ENCODE results near the gene ALG9. TPM values are rescaled to one million over a fixed set of nuclear protein-coding genes. Genes with fewer than 3 reads are reported as not detected.

Gene ALG9
- polyA plus RNA-seq, 2 of the 4 experiments (the other 2 are of a cell fraction): 15.3 to 33.3 TPM

DNA sequence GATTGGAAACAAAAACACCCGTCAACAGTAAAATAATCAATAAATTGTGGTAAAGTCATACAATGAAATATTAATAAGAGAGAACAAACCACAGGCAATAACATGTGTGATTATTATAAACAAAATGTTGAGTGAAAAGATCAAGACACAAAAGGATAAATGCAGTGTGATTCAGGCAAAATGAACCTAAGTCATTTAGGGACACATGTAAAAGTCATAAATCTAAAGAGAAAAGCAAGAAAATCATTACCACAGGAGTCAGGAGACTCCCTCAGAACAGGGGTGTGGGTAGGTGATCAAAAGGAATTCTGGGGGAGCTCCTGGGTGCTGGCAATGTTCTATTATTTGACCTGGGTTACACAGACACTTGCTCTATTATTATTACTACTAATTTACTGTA is 57.3 kb downstream of the ALG9 start (continued):
- no peak for TF ChIP-seq HES2 (IDR thresholded peaks at IDR 0.05)
- no peak for TF ChIP-seq GATA3 (IDR thresholded peaks at IDR 0.05; ENCODE audit: borderline replicate concordance)
- no peak for TF ChIP-seq POLR2AphosphoS2 (conservative IDR thresholded peaks at IDR 0.05; ENCODE audit: low read length)

DNA sequence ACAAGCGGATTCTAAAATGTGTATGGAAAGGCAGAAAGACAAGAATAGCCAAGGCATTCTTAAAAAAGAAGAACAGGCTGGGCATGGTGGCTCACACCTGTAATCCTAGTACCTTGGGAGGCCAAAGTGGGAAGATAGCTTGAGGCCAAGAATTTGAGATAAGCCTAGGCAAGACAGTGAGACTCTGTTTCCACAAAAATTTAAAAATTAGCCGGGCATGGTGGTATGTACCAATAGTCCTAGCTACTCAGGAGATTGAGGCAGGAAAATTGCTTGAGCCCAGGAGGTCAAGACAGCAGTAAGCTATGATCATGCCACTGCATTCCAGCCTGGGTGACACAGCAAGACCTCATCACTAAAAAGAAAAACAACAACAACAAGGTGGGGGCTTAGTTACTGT is 59.2 kb downstream of the ALG9 start:
- CTCF ChIA-PET: no interaction called here
- H3K4me2 ChIP-seq: no peak overlapping the region
- H3K4me3 ChIP-seq: no peak overlapping the region
- no peak for FAIRE-seq
- no peak overlapping the region for H3K27ac ChIP-seq
- H3K4me1 ChIP-seq: no peaks in the 10 kb centered on the region
- no peak for ATAC-seq
- POLR2A ChIA-PET: no interaction called here
- WGBS (ENCODE audit: missing lambda C conversion rate): 93% methylated on average over 2 of the region's 2 CpGs
- TF ChIP-seq ATOH8 (CRISPR knock-in tag; IDR thresholded peaks at IDR 0.05; ENCODE audit: low read depth) (no peak), JUNB (IDR thresholded peaks at IDR 0.05) (no peak), SREBF2 (IDR thresholded peaks at IDR 0.05) (no peak), ZFP36 (IDR thresholded peaks at IDR 0.05; ENCODE audit: borderline replicate concordance, partially characterized antibody) (no peak)
- H3K9me3 ChIP-seq: no peaks in the 10 kb centered on the region
- DNase-seq (ENCODE audit: low read depth in 1 of 2, low spot score in 1 of 2): no peak

DNA sequence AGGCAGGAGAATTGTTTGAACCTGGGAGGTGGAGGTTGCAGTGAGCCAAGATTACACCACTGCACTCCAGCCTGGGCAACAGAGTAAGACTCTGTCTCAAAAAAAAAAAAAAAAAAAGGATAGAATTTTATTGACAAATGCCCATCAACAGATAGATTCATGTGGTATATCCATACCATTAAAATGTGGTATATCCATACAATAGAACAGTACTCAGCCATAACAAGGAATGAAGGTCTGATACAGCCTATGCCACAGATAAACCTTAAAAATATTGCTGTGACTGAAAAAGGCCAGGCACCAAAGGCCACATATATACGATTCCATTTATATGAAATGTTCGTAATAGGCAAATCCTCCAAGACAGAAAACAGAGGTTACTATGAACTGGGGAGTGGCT is 59.9 kb downstream of the ALG9 start:
- 93% methylated on average over 2 of the region's 2 CpGs for WGBS (ENCODE audit: missing lambda C conversion rate)
- TF ChIP-seq HOXA7 (CRISPR knock-in tag; IDR thresholded peaks at IDR 0.05) (no peak), RNF2 (IDR thresholded peaks at IDR 0.05; ENCODE audit: borderline replicate concordance, low read depth) (no peak), FOXS1 (CRISPR knock-in tag; IDR thresholded peaks at IDR 0.05) (no peak), PHF8 (IDR thresholded peaks at IDR 0.05; ENCODE audit: borderline replicate concordance, low read depth) (no peak), NFE2L2 (conservative IDR thresholded peaks at IDR 0.05; ENCODE audit: low read length) (no peak), ZSCAN20 (CRISPR knock-in tag; IDR thresholded peaks at IDR 0.05) (no peak), NPAS2 (CRISPR knock-in tag; IDR thresholded peaks at IDR 0.05; ENCODE audit: borderline replicate concordance) (no peak), HES2 (IDR thresholded peaks at IDR 0.05) (no peak), HOXB5 (CRISPR knock-in tag; IDR thresholded peaks at IDR 0.05) (no peak), GATA3 (IDR thresholded peaks at IDR 0.05; ENCODE audit: borderline replicate concordance) (no peak)
- no peak overlapping the region for H3K4me3 ChIP-seq
- no peak overlapping the region for H3K4me2 ChIP-seq
- DNase-seq (ENCODE audit: low read depth in 1 of 2, low spot score in 1 of 2) (no peak), FAIRE-seq (no peak), ATAC-seq (no peak)
- POLR2A ChIA-PET: no interaction called here
- no peak overlapping the region for H3K27ac ChIP-seq
- no peaks in the 10 kb centered on the region for H3K9me3 ChIP-seq
- CTCF ChIA-PET: interaction anchor here (0.9 kb wide), 1 partner anchor 18 kb away, joined by 5 read pairs; no protein-coding TSS in a partner anchor
- H3K4me1 ChIP-seq: no peaks in the 10 kb centered on the region

DNA sequence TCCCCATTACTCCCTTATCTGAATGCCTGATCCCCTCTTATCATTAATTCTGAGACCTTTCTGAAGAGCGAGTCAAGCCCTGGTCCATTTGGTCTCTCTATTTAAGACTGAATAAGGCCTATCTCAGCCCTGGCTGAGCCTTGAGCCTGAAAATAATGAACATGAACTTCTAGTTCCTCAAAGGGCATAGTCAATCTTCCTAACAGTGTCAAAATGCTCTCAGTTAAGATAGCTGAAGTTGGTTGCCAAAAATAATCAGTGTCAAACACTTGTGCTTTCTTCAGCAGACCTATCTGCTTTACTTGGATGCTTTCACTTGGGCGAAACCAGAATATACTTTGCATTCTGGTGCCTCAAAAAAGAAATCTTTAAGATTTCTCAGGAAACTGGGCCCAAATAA is 62.5 kb downstream of the ALG9 start:
- CTCF ChIA-PET: no interaction called here
- 91% methylated on average over 2 of the region's 2 CpGs for WGBS (ENCODE audit: missing lambda C conversion rate)
- H3K4me1 ChIP-seq: no peaks in the 10 kb centered on the region

More for the DNA sequence above, 62.5 kb downstream of the ALG9 start:
- Histone ChIP-seq H3K4me3 (no peak overlapping the region), H3K27ac (no peak overlapping the region), H3K9me3 (no peaks in the 10 kb centered on the region), H3K4me2 (no peak overlapping the region)
- POLR2A ChIA-PET: no interaction called here
- TF ChIP-seq, protein P1, sequence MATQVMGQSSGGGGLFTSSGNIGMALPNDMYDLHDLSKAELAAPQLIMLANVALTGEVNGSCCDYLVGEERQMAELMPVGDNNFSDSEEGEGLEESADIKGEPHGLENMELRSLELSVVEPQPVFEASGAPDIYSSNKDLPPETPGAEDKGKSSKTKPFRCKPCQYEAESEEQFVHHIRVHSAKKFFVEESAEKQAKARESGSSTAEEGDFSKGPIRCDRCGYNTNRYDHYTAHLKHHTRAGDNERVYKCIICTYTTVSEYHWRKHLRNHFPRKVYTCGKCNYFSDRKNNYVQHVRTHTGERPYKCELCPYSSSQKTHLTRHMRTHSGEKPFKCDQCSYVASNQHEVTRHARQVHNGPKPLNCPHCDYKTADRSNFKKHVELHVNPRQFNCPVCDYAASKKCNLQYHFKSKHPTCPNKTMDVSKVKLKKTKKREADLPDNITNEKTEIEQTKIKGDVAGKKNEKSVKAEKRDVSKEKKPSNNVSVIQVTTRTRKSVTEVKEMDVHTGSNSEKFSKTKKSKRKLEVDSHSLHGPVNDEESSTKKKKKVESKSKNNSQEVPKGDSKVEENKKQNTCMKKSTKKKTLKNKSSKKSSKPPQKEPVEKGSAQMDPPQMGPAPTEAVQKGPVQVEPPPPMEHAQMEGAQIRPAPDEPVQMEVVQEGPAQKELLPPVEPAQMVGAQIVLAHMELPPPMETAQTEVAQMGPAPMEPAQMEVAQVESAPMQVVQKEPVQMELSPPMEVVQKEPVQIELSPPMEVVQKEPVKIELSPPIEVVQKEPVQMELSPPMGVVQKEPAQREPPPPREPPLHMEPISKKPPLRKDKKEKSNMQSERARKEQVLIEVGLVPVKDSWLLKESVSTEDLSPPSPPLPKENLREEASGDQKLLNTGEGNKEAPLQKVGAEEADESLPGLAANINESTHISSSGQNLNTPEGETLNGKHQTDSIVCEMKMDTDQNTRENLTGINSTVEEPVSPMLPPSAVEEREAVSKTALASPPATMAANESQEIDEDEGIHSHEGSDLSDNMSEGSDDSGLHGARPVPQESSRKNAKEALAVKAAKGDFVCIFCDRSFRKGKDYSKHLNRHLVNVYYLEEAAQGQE (IDR thresholded peaks at IDR 0.05): no peak
- TF ChIP-seq BHLHE40 (IDR thresholded peaks at IDR 0.05; ENCODE audit: low read depth, low read length) (no peak), MAFK (IDR thresholded peaks at IDR 0.05; ENCODE audit: partially characterized antibody) (no peak)
- FAIRE-seq: no peak
- ATAC-seq: no peak
- no peak for DNase-seq (ENCODE audit: low read depth in 1 of 2, low spot score in 1 of 2)
